GM12864 (cell line): ENCODE data around the gene PVALB.

Source experiments
- DNase-seq: peaks from one replicate; pipeline ENCODE4 v3.0.0-alpha.2; 2011; ENCODE audit warnings: low read depth
- H3K4me3 ChIP-seq: 2 replicates; pipeline ENCODE4 v1.5.1; 2011; ENCODE audit warnings: mild to moderate bottlenecking, low read depth, low read length, control low read depth
- TF ChIP-seq, protein P1 (sequence below): IDR thresholded peaks from 2 replicates; pipeline ENCODE4 v1.5.1; 2011; ENCODE audit warnings: low read depth, mild to moderate bottlenecking, moderate library complexity, low read length, control low read depth, inconsistent platforms; ENCODE audit errors: missing control alignments

PVALB gene

DNA sequence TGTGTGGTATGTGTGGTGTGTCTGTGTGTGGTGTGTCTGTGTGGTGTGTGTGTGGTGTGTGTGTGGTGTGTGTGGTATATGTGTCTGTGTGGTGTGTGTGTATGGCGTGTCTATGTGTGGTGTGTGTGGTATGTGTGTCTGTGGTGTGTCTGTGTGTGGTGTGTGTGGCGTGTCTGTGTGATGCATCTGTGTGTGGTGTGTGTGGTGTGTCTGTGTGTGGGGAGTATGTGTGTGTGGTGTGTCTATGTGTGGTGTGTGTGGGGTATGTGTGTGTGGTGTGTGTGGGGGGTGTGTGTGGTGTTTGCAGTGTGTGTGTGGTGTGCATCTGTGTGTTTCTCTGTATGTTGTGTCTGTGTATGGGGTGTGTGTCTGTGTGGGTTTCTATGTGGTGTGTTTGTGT is 7.8 kb upstream of the PVALB start:
- DNase-seq: no peak

DNA sequence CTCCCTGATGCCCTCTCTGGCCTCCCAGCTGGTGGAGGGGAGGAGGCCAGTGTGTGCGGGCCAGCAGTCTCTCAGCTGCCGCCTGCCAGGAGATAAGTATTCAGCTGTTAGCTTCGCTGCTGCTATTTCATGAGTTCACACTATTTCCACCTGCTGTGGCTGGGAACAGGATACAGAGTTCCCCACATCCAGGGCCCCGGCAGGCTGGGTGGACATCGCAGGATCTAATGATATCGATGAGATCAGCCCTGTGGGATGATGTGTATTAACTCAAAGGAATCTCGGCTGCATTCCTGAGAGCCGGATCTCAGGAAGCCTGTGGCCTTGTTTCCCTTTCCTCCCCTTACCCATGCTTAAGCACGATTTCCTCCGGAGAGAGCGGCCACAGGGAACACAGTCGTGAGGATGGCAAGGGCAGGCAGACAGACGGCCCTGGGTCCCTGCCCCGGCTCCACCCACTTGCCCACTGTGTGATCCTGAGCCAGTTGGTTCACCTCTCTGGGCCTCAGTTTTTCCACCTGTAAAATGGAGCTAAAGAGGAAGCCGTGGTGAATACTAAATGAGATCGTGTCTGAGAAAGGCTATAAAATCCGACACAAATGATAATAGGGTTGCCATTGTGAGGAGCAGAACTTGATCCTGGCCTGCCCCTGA is 6.5 kb upstream of the PVALB start:
- no peak overlapping the region for H3K4me3 ChIP-seq
- TF ChIP-seq, protein P1, sequence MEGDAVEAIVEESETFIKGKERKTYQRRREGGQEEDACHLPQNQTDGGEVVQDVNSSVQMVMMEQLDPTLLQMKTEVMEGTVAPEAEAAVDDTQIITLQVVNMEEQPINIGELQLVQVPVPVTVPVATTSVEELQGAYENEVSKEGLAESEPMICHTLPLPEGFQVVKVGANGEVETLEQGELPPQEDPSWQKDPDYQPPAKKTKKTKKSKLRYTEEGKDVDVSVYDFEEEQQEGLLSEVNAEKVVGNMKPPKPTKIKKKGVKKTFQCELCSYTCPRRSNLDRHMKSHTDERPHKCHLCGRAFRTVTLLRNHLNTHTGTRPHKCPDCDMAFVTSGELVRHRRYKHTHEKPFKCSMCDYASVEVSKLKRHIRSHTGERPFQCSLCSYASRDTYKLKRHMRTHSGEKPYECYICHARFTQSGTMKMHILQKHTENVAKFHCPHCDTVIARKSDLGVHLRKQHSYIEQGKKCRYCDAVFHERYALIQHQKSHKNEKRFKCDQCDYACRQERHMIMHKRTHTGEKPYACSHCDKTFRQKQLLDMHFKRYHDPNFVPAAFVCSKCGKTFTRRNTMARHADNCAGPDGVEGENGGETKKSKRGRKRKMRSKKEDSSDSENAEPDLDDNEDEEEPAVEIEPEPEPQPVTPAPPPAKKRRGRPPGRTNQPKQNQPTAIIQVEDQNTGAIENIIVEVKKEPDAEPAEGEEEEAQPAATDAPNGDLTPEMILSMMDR: no peak
- DNase-seq: no peak

More for the DNA sequence above, 7.8 kb upstream of the PVALB start:
- H3K4me3 ChIP-seq: no peak overlapping the region
- TF ChIP-seq, protein P1: no peak

DNA sequence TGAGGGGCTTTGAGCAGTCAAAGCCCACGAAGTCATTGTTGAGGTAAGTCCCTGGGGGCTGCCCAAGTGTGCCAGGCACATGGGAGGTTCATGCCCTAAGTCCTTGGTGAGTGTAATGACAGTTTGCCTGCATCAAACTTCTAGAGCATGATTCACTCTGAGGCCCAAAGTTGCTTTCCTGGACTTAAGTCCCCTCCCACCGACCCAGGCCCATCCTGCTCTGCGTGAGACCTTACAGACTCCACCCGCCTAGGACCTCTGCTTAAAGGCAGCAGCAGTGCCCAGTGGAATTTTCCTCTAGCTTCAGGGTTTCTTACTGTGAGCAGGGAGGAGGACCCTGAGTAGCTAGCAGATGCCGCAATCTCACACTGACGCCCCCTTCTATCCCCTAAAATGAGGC is 5.7 kb upstream of the PVALB start:
- DNase-seq: no peak
- TF ChIP-seq, protein P1: no peak
- H3K4me3 ChIP-seq: no peak overlapping the region

DNA sequence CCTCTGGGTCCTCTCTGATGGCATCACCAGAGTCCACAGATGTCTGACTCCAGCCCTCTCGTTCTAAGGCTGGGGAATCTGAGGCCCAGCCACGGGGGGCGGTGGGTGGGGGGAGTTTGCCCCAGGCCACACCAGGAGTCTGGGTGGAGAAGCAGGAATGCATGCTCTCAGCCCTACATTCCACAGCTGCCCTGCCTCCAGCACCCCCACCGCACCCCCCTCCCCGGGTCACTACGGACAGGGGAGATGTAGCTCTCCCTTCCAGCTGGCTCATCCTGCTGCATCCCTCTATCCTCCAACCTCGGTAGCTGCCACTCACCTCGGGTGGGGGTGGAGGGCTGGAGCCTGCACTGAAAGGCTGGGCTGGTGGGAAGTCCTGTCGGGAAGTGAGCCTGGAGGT is 2.3 kb upstream of the PVALB start:
- no peak overlapping the region for H3K4me3 ChIP-seq
- no peak for DNase-seq
- TF ChIP-seq, protein P1: no peak

DNA sequence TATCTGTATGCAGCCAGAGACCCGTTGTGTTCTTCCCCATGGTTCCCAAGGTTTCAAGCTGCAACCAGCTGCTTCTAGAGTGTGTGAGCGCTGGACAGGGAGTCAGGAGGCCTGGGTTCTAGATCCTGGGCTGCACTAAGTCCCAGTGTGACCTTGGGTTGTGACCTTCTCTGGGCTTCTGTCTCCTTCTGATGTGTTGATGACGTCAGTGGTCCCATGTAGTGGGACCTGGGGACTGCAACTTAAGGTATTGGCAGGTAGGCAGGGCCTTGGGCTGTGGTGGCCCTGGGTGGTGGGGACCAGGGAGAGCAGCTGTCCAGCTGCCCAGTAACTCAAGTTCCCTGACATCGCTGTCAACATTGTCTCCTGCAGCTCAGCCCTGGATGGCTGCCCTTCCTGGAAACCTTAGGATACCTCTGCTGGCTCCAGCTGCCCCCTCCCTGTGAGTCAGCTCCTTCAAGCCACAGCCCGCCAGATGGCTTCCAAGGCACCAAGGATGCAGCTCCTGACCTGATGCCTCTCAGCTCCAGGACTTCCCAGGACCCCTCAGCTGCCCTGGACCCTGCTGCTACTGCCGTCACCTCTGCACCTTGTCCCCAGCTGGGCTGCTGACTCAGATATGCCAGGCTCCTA is 1.3 kb upstream of the PVALB start:
- DNase-seq: no peak
- no peak overlapping the region for H3K4me3 ChIP-seq
- TF ChIP-seq, protein P1: no peak

DNA sequence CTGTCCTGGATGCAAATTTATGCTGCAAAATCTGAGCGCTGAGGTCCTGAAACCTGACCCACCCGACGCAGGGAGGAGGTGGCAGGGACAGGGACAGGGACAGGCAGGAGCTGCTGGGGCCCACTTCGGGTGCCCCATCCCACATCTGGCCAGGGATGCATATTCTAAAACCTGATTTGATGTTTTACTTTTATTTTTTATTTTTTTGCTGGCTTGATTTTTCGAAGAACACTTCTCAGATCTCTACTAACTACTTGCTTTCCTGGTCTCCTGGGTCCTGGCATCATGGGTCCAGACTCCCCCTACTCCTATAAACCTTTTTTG is 652 bp upstream of the PVALB start:
- H3K4me3 ChIP-seq: no peak overlapping the region
- TF ChIP-seq, protein P1: no peak
- no peak for DNase-seq

DNA sequence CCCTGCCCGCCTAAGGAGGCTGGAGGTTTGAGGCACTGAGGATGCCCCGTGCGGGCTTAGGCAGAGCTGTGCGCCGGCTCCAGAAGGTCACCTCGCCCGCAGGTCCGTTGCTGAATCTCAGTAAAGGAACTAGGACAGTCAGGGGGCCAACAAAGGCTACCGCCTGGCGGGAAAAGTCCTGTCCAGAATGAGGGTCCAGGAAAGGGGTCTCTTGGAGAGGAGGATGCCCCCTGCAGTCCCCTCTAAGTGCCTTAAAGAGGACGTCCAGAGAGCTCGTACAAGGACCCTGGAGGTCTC is 548 bp downstream of the PVALB start:
- TF ChIP-seq, protein P1: no peak
- H3K4me3 ChIP-seq: no peak overlapping the region
- no peak for DNase-seq
